ENCODE data around the gene RFX8. TPM values are rescaled to one million over a fixed set of nuclear protein-coding genes. Genes with fewer than 3 reads are reported as not detected.

RFX8 gene
- total RNA-seq (1 to 10 TPM; 1.2 to 1.3 TPM), polyA plus RNA-seq (not detected)

DNA sequence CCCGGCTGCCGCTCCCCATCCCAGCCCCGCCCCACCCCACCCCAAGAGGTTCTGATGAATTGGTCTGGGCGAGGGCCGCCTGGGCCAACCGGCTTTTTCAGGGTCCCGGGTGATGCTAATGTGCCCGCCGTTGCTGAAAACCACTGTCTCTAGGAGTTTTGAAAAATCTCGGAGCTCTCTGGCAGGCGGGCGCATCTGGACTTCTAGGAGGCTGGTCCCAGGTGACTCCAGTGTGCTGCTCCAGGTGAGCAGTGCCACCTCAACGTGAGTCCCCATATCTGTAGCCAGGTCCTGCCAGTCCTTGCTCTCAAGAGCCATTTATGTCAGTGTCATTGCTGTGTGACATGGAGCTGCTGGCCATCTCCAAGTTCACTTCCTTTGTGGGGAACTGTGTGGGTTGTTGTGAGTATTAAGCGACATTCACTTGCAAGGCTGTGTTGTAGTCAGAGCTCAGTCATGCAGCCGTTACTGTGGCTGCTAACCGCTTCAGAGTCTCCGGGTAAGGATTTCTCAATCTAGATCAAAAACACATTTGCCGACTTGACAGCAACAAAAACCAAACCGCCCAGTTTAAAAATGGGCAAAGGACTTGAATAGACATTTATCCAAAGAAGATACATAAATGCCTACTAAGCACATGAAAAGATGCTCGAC, at the start of gene RFX8:
TSS of gene RFX8 (minus strand) at position 382 of the 654 bp plus-strand sequence. CDS start 8,264 bp downstream, outside the sequence.
- Mint-ChIP-seq H3K27ac (peak within 1 kb of the TSS; percentile 68 to 87 (median 80)), H3K4me1 (peaks cover 6 to 19% (median 11%) of the 10 kb centered on the region in 4 donors), H3K27me3 (no peaks in the 10 kb centered on the region), H3K36me3 (peaks cover 0 to 2% of the 10 kb centered on the region in 2 donors), H3K4me3 (peak within 1 kb of the TSS; percentile 82 to 94 (median 89)), H3K9me3 (no peaks in the 10 kb centered on the region)
- Histone ChIP-seq H3K27ac (ENCODE audit: low read depth, low read length) (no peak within 1 kb of the TSS), H3K4me1 (ENCODE audit: insufficient read depth, low read length) (peaks cover 17% of the 10 kb centered on the region), H3K27me3 (ENCODE audit: insufficient read depth, low read length) (no peaks in the 10 kb centered on the region), H3K36me3 (ENCODE audit: insufficient read depth, low read length) (no peaks in the 10 kb centered on the region), H3K4me3 (ENCODE audit: low read length in 2 of 2) (peak within 1 kb of the TSS; percentile 26 to 63), H3K9me3 (ENCODE audit: control insufficient read depth in 1 of 2, low read length in 2 of 2) (no peaks in the 10 kb centered on the region)
- intact Hi-C loops (cut with micrococcal nuclease): loop anchor here (1.0 to 5.0 kb wide), 4 partner anchors 96 to 356 kb away; partner anchors contain the start of gene MAP4K4
- POLR2A ChIA-PET (ENCODE audit: partially characterized antibody): interaction anchor here (0.7 to 2.3 kb wide), 11 partner anchors 12 to 251 kb away, joined by 3 to 20 read pairs (median 3); partner anchors contain the start of gene MAP4K4
- peak; percentile 53 to 64 (median 58) for DNase-seq
- CTCF ChIA-PET (ENCODE audit: partially characterized antibody): interaction anchor here (0.7 to 1.2 kb wide), 5 partner anchors 12 to 349 kb away, joined by 3 to 4 read pairs (median 4); partner anchors contain the start of gene MAP4K4

DNA sequence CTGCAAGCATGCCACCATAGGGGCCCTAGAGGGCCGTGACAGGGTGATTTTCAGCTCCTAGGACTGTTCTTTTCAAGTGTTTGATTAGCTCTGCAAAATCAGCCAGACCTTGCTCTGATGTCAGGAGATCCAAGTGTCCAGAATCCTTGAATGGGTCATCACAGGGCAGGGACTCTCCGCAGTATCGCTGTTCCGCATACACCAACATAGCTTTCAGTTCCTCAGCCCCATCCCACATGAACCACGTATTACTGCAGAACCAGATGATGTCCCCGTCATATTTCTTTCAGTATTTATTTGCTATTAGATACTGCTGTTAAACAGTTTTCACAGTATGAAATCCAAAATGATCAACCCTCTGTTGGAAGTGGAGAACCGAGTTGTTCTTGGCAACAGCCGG, 46.6 kb upstream of the RFX8 start:
- Histone ChIP-seq H3K4me3 (ENCODE audit: low read length in 2 of 2) (no peak overlapping the region), H3K27me3 (ENCODE audit: insufficient read depth, low read length) (no peaks in the 10 kb centered on the region), H3K27ac (ENCODE audit: low read depth, low read length) (no peak overlapping the region), H3K4me1 (ENCODE audit: insufficient read depth, low read length) (peaks cover 10% of the 10 kb centered on the region), H3K9me3 (ENCODE audit: control insufficient read depth in 1 of 2, low read length in 2 of 2) (no peaks in the 10 kb centered on the region), H3K36me3 (ENCODE audit: insufficient read depth, low read length) (no peaks in the 10 kb centered on the region)
- peaks cover 17 to 25% (median 21%) of the 10 kb centered on the region in 4 donors for H3K4me1 Mint-ChIP-seq
- intact Hi-C loops (cut with micrococcal nuclease): no loop called here
- H3K27ac Mint-ChIP-seq: no peak overlapping the region
- DNase-seq: no peak
- H3K36me3 Mint-ChIP-seq: no peaks in the 10 kb centered on the region
- CTCF ChIA-PET (ENCODE audit: partially characterized antibody): interaction anchor here (0.6 kb wide), 1 partner anchor 341 kb away, joined by 3 read pairs; no protein-coding TSS in a partner anchor
- H3K9me3 Mint-ChIP-seq: peaks cover 0 to 4% (median 0%) of the 10 kb centered on the region in 8 donors
- H3K27me3 Mint-ChIP-seq: no peaks in the 10 kb centered on the region
- no peak overlapping the region for H3K4me3 Mint-ChIP-seq
- POLR2A ChIA-PET (ENCODE audit: partially characterized antibody): no interaction called here

DNA sequence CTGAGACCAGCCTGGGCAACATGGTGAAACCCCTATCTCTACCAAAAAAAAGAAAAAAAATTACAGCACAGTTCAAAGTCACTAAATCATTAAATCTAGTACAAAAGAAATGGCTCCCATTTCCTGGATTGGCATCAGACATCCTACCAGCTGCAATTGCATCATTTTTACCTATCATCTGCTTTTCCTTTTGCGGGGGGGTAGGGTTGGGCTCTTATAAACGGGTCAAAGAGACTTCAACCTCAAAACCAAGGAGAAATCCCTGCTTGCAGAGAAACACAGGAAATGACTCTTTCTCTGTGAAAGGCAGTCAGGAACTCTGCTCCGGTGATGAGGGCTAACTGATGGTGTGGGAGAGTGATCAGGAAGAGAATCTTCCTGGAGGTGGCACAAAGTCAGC, 45.3 kb upstream of the RFX8 start:
- H3K36me3 ChIP-seq (ENCODE audit: insufficient read depth, low read length): no peaks in the 10 kb centered on the region
- peaks cover 18 to 33% (median 22%) of the 10 kb centered on the region in 4 donors for H3K4me1 Mint-ChIP-seq
- no peaks in the 10 kb centered on the region for H3K9me3 ChIP-seq (ENCODE audit: control insufficient read depth in 1 of 2, low read length in 2 of 2)
- ChIA-PET CTCF (ENCODE audit: partially characterized antibody) (interaction anchor here (0.7 kb wide), 1 partner anchor 146 kb away, joined by 4 read pairs; no protein-coding TSS in a partner anchor), POLR2A (ENCODE audit: partially characterized antibody) (no interaction called here)
- no peak overlapping the region for H3K4me3 ChIP-seq (ENCODE audit: low read length in 2 of 2)
- no peak overlapping the region for H3K27ac ChIP-seq (ENCODE audit: low read depth, low read length)
- H3K4me3 Mint-ChIP-seq: no peak overlapping the region
- no peaks in the 10 kb centered on the region for H3K27me3 Mint-ChIP-seq
- H3K4me1 ChIP-seq (ENCODE audit: insufficient read depth, low read length): peaks cover 10% of the 10 kb centered on the region
- H3K27ac Mint-ChIP-seq: no peak overlapping the region
- no peaks in the 10 kb centered on the region for H3K36me3 Mint-ChIP-seq
- peaks cover 0 to 5% (median 0%) of the 10 kb centered on the region in 8 donors for H3K9me3 Mint-ChIP-seq
- no peaks in the 10 kb centered on the region for H3K27me3 ChIP-seq (ENCODE audit: insufficient read depth, low read length)
- intact Hi-C loops (cut with micrococcal nuclease): no loop called here
- no peak for DNase-seq

DNA sequence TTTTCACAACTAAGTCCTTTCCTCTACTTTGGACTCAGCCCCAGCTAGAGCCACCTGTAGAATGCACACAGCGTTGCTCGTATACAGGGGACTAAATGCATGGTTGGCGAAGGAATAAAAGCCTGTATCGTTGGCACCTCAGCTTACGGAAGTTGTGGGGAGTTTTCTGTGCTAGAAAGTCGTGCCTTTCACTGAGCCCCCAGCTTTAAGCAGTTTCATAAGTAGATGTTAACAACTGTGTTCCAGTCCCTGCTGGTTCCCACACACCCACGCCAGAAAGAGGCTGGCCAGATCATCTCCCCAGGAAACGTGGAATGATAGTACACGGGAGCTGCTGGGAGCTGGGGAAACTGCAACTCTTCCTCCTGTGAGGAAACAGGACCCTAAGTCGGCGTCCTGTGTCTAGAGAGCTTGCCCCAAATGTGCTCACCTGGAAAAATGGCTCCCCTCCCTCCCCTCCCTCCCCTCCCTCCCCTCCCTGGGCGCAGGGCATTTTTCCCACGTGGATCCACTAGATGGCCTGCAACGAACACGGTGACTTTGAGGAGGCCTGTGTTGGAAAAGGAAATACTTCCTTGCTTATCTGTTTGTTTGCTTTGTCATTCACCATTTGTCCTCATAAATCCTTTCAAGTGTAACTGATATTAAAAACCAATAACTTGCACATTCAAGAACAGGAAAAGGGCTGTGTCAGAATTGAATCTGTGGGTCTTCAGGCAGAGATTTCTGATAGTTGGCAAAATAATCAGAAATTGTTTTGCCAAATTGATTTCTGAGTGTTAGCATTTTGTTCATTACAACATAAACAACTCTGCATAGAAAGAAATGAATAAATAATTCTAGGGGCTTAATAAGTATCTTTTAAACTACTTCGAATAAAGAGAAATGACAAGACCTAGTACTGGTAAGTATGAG, 43.9 kb upstream of the RFX8 start:
- H3K4me3 Mint-ChIP-seq: no peak overlapping the region
- no peaks in the 10 kb centered on the region for H3K9me3 ChIP-seq (ENCODE audit: control insufficient read depth in 1 of 2, low read length in 2 of 2)
- intact Hi-C loops (cut with micrococcal nuclease): no loop called here

GRCh38 chr2:101517758-101518271, 42.9 kb upstream of the RFX8 start:
- ChIA-PET CTCF (ENCODE audit: partially characterized antibody) (interaction anchor here (1.0 kb wide), 1 partner anchor 9 kb away, joined by 4 read pairs; no protein-coding TSS in a partner anchor), POLR2A (ENCODE audit: partially characterized antibody) (interaction anchor here (1.1 to 1.4 kb wide), 2 partner anchors 53 to 188 kb away, joined by 3 read pairs; no protein-coding TSS in a partner anchor)
- Histone ChIP-seq H3K4me1 (ENCODE audit: insufficient read depth, low read length) (peaks cover 10% of the 10 kb centered on the region), H3K27ac (ENCODE audit: low read depth, low read length) (no peak overlapping the region), H3K4me3 (ENCODE audit: low read length in 2 of 2) (no peak overlapping the region), H3K27me3 (ENCODE audit: insufficient read depth, low read length) (no peaks in the 10 kb centered on the region), H3K36me3 (ENCODE audit: insufficient read depth, low read length) (no peaks in the 10 kb centered on the region), H3K9me3 (ENCODE audit: control insufficient read depth in 1 of 2, low read length in 2 of 2) (no peaks in the 10 kb centered on the region)
- Mint-ChIP-seq H3K4me1 (peaks cover 20 to 33% (median 22%) of the 10 kb centered on the region in 4 donors), H3K27me3 (no peaks in the 10 kb centered on the region), H3K9me3 (peaks cover 0 to 7% (median 0%) of the 10 kb centered on the region in 8 donors), H3K4me3 (peak overlapping the region in 2 of 8 donors; percentile 3 to 15), H3K36me3 (no peaks in the 10 kb centered on the region), H3K27ac (peak overlapping the region in 1 of 7 donors; percentile 7)
- intact Hi-C loops (cut with micrococcal nuclease): no loop called here
- DNase-seq: no peak

More for the DNA sequence above, 43.9 kb upstream of the RFX8 start:
- H3K4me1 Mint-ChIP-seq: peaks cover 20 to 33% (median 22%) of the 10 kb centered on the region in 4 donors
- Histone ChIP-seq H3K36me3 (ENCODE audit: insufficient read depth, low read length) (no peaks in the 10 kb centered on the region), H3K4me1 (ENCODE audit: insufficient read depth, low read length) (peaks cover 10% of the 10 kb centered on the region), H3K27me3 (ENCODE audit: insufficient read depth, low read length) (no peaks in the 10 kb centered on the region), H3K27ac (ENCODE audit: low read depth, low read length) (no peak overlapping the region), H3K4me3 (ENCODE audit: low read length in 2 of 2) (no peak overlapping the region)
- POLR2A ChIA-PET (ENCODE audit: partially characterized antibody): no interaction called here
- DNase-seq: no peak
- peak overlapping the region in 1 of 7 donors; percentile 79 for H3K27ac Mint-ChIP-seq
- H3K9me3 Mint-ChIP-seq: peaks cover 0 to 7% (median 0%) of the 10 kb centered on the region in 8 donors
- H3K27me3 Mint-ChIP-seq: no peaks in the 10 kb centered on the region
- CTCF ChIA-PET (ENCODE audit: partially characterized antibody): interaction anchor here (0.8 to 1.0 kb wide), 2 partner anchors 10 to 89 kb away, joined by 3 to 4 read pairs; no protein-coding TSS in a partner anchor
- H3K36me3 Mint-ChIP-seq: no peaks in the 10 kb centered on the region

GRCh38 chr2:101516823-101517690, 42.1 kb upstream of the RFX8 start:
- no peaks in the 10 kb centered on the region for H3K27me3 ChIP-seq (ENCODE audit: insufficient read depth, low read length)
- H3K4me3 ChIP-seq (ENCODE audit: low read length in 2 of 2): no peak overlapping the region
- H3K27me3 Mint-ChIP-seq: no peaks in the 10 kb centered on the region
- no peaks in the 10 kb centered on the region for H3K36me3 ChIP-seq (ENCODE audit: insufficient read depth, low read length)
- H3K9me3 Mint-ChIP-seq: peaks cover 0 to 7% (median 0%) of the 10 kb centered on the region in 8 donors
- H3K4me3 Mint-ChIP-seq: peak overlapping the region in 4 of 8 donors; percentile 5 to 56 (median 16)
- peaks cover 10% of the 10 kb centered on the region for H3K4me1 ChIP-seq (ENCODE audit: insufficient read depth, low read length)
- no peak overlapping the region for H3K27ac ChIP-seq (ENCODE audit: low read depth, low read length)
- ChIA-PET CTCF (ENCODE audit: partially characterized antibody) (no interaction called here), POLR2A (ENCODE audit: partially characterized antibody) (interaction anchor here (1.1 to 1.4 kb wide), 2 partner anchors 54 to 189 kb away, joined by 3 read pairs; no protein-coding TSS in a partner anchor)
- DNase-seq: peak in 2 of 5 donors; percentile 6 to 17
- peak overlapping the region in 1 of 7 donors; percentile 7 for H3K27ac Mint-ChIP-seq
- peaks cover 20 to 33% (median 22%) of the 10 kb centered on the region in 4 donors for H3K4me1 Mint-ChIP-seq
- H3K9me3 ChIP-seq (ENCODE audit: control insufficient read depth in 1 of 2, low read length in 2 of 2): no peaks in the 10 kb centered on the region
- no peaks in the 10 kb centered on the region for H3K36me3 Mint-ChIP-seq
- intact Hi-C loops (cut with micrococcal nuclease): no loop called here

Measured in CD4-positive, alpha-beta memory T cell (primary cell).